ENCODE data around the gene OAS1. TPM values are rescaled to one million over a fixed set of nuclear protein-coding genes. Genes with fewer than 3 reads are reported as not detected.

Gene OAS1
- total and polyA plus RNA-seq, 9 of the 15 experiments (the other 6 are each of a cell fraction or from before 2014, with no cell fraction given) = 0.06 to 0.25 TPM; not detected in 7

Other genes starting within 250 kb of the OAS1 start
- gene RPH3A, start 115.2 kb upstream of the OAS1 start, total RNA-seq (2014; rRNA removed) = not detected in 2 replicates
- not detected in 2 replicates for gene RPH3A, start 115.2 kb upstream of the OAS1 start, total RNA-seq (2014; rRNA removed; fragmentation: Illumina TruSeq; extraction: Trizol)
- not detected in 2 replicates for gene RPH3A, start 115.2 kb upstream of the OAS1 start, total RNA-seq (2015; rRNA removed; fragmentation: Illumina TruSeq; extraction: Trizol)
- gene RPH3A, start 115.2 kb upstream of the OAS1 start, total RNA-seq (2021) = not detected in 2 replicates
- not detected in 2 replicates for gene RPH3A, start 115.2 kb upstream of the OAS1 start, polyA plus RNA-seq (2011; rRNA removed)
- 0.04 TPM in 1 of 2 replicates, not detected in the other for gene RPH3A, start 115.2 kb upstream of the OAS1 start, polyA plus RNA-seq (2014; fragmentation: Illumina TruSeq; extraction: Trizol)
- under 1 TPM in 1 of 2 experiments, not detected in 1; 0.07 TPM for gene RPH3A, start 115.2 kb upstream of the OAS1 start, polyA plus RNA-seq (2014; fragmentation: Nextera tagmentation; extraction: Ambion mirVana)
- not detected in 2 replicates for gene RPH3A, start 115.2 kb upstream of the OAS1 start, polyA plus RNA-seq (2014; rRNA removed)
- gene OAS3, start 31.5 kb downstream of the OAS1 start, total RNA-seq (2014; rRNA removed) = 1.3 and 1.9 TPM in 2 replicates
- 0.69 and 0.77 TPM in 2 replicates for gene OAS3, start 31.5 kb downstream of the OAS1 start, total RNA-seq (2014; rRNA removed; fragmentation: Illumina TruSeq; extraction: Trizol)
- gene OAS3, start 31.5 kb downstream of the OAS1 start, total RNA-seq (2015; rRNA removed; fragmentation: Illumina TruSeq; extraction: Trizol) = 0.83 and 1.0 TPM in 2 replicates
- gene OAS3, start 31.5 kb downstream of the OAS1 start, total RNA-seq (2021) = 1.9 and 4.3 TPM in 2 replicates
- 0.67 and 0.91 TPM in 2 replicates for gene OAS3, start 31.5 kb downstream of the OAS1 start, polyA plus RNA-seq (2011; rRNA removed)
- gene OAS3, start 31.5 kb downstream of the OAS1 start, polyA plus RNA-seq (2014; fragmentation: Illumina TruSeq; extraction: Trizol) = 1.7 and 2.0 TPM in 2 replicates
- gene OAS3, start 31.5 kb downstream of the OAS1 start, polyA plus RNA-seq (2014; fragmentation: Nextera tagmentation; extraction: Ambion mirVana) = under 1 TPM; 0.21 to 0.39 TPM
- 0.82 and 1.7 TPM in 2 replicates for gene OAS3, start 31.5 kb downstream of the OAS1 start, polyA plus RNA-seq (2014; rRNA removed)
- not detected in 2 replicates for gene OAS2, start 71.6 kb downstream of the OAS1 start, total RNA-seq (2014; rRNA removed)
- not detected in 2 replicates for gene OAS2, start 71.6 kb downstream of the OAS1 start, total RNA-seq (2014; rRNA removed; fragmentation: Illumina TruSeq; extraction: Trizol)
- not detected in 2 replicates for gene OAS2, start 71.6 kb downstream of the OAS1 start, total RNA-seq (2015; rRNA removed; fragmentation: Illumina TruSeq; extraction: Trizol)
- 0.13 and 0.22 TPM in 2 replicates for gene OAS2, start 71.6 kb downstream of the OAS1 start, total RNA-seq (2021)
- not detected in 2 replicates for gene OAS2, start 71.6 kb downstream of the OAS1 start, polyA plus RNA-seq (2011; rRNA removed)
- 0.14 TPM in 1 of 2 replicates, not detected in the other for gene OAS2, start 71.6 kb downstream of the OAS1 start, polyA plus RNA-seq (2014; fragmentation: Illumina TruSeq; extraction: Trizol)
- gene OAS2, start 71.6 kb downstream of the OAS1 start, polyA plus RNA-seq (2014; fragmentation: Nextera tagmentation; extraction: Ambion mirVana) = not detected
- gene OAS2, start 71.6 kb downstream of the OAS1 start, polyA plus RNA-seq (2014; rRNA removed) = 0.85 TPM in 1 of 2 replicates, not detected in the other
- gene DTX1, start 149.8 kb downstream of the OAS1 start, total RNA-seq (2014; rRNA removed) = not detected in 2 replicates
- not detected in 2 replicates for gene DTX1, start 149.8 kb downstream of the OAS1 start, total RNA-seq (2014; rRNA removed; fragmentation: Illumina TruSeq; extraction: Trizol)
- not detected in 2 replicates for gene DTX1, start 149.8 kb downstream of the OAS1 start, total RNA-seq (2015; rRNA removed; fragmentation: Illumina TruSeq; extraction: Trizol)
- gene DTX1, start 149.8 kb downstream of the OAS1 start, total RNA-seq (2021) = not detected in 2 replicates
- gene DTX1, start 149.8 kb downstream of the OAS1 start, polyA plus RNA-seq (2011; rRNA removed) = not detected in 2 replicates
- not detected in 2 replicates for gene DTX1, start 149.8 kb downstream of the OAS1 start, polyA plus RNA-seq (2014; fragmentation: Illumina TruSeq; extraction: Trizol)
- gene DTX1, start 149.8 kb downstream of the OAS1 start, polyA plus RNA-seq (2014; fragmentation: Nextera tagmentation; extraction: Ambion mirVana) = not detected
- gene DTX1, start 149.8 kb downstream of the OAS1 start, polyA plus RNA-seq (2014; rRNA removed) = not detected in 2 replicates
- gene RASAL1, start 228.8 kb downstream of the OAS1 start, total RNA-seq (2014; rRNA removed) = 0.08 and 0.14 TPM in 2 replicates
- not detected in 2 replicates for gene RASAL1, start 228.8 kb downstream of the OAS1 start, total RNA-seq (2014; rRNA removed; fragmentation: Illumina TruSeq; extraction: Trizol)
- not detected in 2 replicates for gene RASAL1, start 228.8 kb downstream of the OAS1 start, total RNA-seq (2015; rRNA removed; fragmentation: Illumina TruSeq; extraction: Trizol)
- gene RASAL1, start 228.8 kb downstream of the OAS1 start, total RNA-seq (2021) = 0.16 TPM in 1 of 2 replicates, not detected in the other
- 0.06 TPM in 1 of 2 replicates, not detected in the other for gene RASAL1, start 228.8 kb downstream of the OAS1 start, polyA plus RNA-seq (2011; rRNA removed)
- gene RASAL1, start 228.8 kb downstream of the OAS1 start, polyA plus RNA-seq (2014; fragmentation: Illumina TruSeq; extraction: Trizol) = not detected in 2 replicates
- gene RASAL1, start 228.8 kb downstream of the OAS1 start, polyA plus RNA-seq (2014; fragmentation: Nextera tagmentation; extraction: Ambion mirVana) = not detected
- not detected in 2 replicates for gene RASAL1, start 228.8 kb downstream of the OAS1 start, polyA plus RNA-seq (2014; rRNA removed)
- not detected in 2 replicates for gene CFAP73, start 242.8 kb downstream of the OAS1 start, total RNA-seq (2014; rRNA removed)
- gene CFAP73, start 242.8 kb downstream of the OAS1 start, total RNA-seq (2014; rRNA removed; fragmentation: Illumina TruSeq; extraction: Trizol) = not detected in 2 replicates
- not detected in 2 replicates for gene CFAP73, start 242.8 kb downstream of the OAS1 start, total RNA-seq (2015; rRNA removed; fragmentation: Illumina TruSeq; extraction: Trizol)
- not detected in 2 replicates for gene CFAP73, start 242.8 kb downstream of the OAS1 start, total RNA-seq (2021)
- gene CFAP73, start 242.8 kb downstream of the OAS1 start, polyA plus RNA-seq (2011; rRNA removed) = not detected in 2 replicates
- gene CFAP73, start 242.8 kb downstream of the OAS1 start, polyA plus RNA-seq (2014; fragmentation: Illumina TruSeq; extraction: Trizol) = not detected in 2 replicates
- not detected for gene CFAP73, start 242.8 kb downstream of the OAS1 start, polyA plus RNA-seq (2014; fragmentation: Nextera tagmentation; extraction: Ambion mirVana)
- gene CFAP73, start 242.8 kb downstream of the OAS1 start, polyA plus RNA-seq (2014; rRNA removed) = not detected in 2 replicates